GM15510 (cell line): Measurements from ENCODE around the gene MTR.

Experiments
- POLR2A ChIP-seq: IDR thresholded peaks from 3 replicates; pipeline ENCODE4 v1.6.1; 2011; ENCODE audit warnings: borderline replicate concordance; ENCODE audit not compliant: insufficient read length; ENCODE audit errors: extremely low read depth

MTR gene

DNA sequence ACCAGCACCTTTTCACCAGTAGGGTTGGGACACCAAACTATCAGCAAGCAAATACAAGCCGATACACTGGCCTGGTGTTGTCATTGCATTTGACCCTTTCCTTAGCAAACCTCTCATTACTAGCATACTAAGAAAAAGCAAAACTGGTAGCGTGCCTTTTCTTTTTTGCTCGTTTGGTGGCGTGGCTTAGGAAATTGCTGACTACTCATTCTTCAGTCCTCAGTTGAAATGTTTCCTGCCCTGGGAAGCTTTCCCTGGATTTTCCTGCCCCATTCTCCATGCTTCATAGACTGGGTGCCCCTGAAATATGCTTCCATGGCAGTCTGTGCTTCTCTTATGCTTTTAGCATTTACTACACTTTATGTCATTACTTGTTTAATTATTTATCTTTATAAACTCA is 42.0 kb downstream of the MTR start:
- no peak for TF ChIP-seq POLR2A

DNA sequence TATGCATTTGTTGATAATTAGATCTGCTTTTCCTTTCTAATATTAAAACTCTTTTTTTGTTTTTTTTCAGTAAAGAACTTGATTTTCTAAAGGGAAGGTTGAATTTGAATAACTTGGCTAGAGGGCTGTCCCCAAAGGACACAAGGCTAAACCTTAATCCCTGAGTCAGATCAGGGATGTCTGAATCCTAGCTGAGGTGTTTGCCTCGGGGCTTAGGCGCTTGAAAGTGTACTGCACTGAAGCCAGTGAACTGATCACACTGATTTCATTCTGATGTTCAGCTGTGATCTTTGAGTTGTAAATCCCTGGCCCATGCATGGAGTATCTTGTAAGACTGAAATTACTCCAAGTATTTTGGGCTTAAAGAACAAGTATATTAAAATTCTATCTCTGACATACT is 42.8 kb downstream of the MTR start:
- no peak for TF ChIP-seq POLR2A

DNA sequence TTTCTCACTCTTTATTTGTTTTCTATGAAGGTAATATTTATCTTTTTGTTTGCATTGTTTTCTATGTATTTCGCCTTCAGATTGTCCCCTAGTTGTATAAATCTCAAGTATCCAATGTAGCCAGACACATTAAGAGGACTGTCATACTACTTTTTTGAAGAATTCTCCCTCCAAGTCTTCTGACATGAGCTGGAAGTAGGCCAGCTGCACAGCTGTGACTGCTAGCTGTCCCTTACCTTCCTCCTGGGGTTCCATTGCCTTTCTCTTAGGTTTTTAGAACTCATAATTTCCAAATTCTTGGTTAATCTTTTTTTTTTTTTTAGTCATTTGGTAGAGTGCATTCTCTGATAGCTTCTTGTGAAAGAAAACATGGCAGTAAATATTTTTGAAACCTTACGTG is 46.2 kb downstream of the MTR start:
- TF ChIP-seq POLR2A = no peak

DNA sequence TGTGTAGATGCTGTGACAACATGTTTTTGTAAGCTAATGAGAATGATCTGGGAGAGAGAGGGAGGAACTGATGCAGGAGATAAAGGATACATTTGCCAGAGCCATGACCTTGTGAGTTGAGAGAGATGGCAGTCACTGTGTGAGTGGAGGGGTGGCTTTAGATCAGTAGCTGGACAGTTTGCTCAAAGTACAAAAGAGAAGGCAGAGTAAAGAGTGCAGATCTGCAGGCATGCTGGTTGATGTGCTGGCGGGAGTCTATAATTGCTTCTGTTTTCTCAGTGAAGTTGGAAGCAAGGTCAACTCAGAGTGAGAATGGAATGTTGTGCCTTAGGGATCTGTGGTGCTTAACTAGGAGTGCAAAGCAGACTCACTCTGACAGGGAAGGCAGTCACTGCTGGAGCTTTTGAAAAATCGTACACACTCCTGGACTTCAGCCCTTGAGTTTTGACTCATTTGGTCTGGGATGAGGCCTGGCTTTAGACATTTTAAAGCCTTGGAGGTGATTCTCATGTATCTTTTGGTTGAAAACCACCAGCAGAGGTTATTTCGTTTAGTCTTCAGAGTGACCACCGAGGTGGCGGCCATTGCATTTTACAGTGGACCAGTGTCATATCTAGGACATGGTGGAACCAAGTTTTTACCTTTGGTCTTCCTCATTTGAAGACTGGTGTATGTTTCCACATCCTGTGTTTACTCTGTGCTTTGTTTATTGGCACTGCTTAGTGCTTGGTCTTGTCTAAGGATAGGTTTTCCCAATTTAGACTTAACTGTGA is 49.6 kb downstream of the MTR start:
- TF ChIP-seq POLR2A = no peak

DNA sequence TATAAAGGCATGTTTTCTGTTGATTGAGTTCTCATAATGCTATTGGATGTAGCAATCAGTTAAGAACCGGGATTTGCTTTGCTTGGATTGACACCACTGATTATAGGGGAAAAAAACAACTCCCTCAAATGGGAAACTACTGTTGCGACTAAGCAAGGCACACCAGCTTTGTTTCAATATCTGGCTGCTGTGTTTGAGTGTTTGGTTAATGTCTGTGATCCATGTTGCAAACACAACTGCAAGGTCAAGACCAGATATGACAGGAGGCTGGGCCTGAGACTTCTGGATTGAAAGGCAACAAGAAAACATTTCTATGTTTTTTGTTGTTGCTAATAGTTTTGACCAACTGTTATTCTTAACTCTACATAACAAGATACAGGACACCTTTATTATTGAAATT is 50.7 kb downstream of the MTR start:
- TF ChIP-seq POLR2A = no peak

DNA sequence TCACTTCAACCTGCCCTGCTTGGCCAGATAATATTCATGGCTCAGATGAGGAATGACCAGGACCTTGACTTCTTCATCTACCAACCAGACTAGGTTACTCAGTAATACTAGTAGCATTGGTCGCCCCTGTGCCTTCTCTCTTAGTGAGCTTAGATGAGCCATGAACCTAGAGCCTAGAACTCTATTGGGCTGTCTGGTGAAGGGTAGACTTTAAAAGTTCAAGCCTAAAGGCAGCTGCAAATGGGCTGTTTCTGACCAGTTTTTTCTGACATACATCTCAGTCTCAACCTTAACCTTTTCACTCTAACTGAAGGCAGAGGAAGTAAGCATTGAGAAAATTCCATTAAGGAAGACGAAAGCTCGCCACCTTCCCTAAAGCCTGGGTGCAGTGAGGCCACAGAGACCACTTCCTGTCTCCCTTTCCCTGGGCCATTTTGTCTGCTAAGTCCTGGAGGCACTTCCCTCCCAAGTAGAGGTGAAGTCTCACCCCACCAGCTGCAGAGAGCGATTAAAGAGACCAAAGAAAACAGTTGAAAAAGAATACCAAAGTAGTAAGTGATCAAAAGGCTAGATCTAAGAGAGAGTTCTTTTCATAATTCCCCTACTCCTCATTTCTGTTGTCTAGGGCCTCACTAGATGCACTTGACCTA is 53.3 kb downstream of the MTR start:
- no peak for TF ChIP-seq POLR2A

DNA sequence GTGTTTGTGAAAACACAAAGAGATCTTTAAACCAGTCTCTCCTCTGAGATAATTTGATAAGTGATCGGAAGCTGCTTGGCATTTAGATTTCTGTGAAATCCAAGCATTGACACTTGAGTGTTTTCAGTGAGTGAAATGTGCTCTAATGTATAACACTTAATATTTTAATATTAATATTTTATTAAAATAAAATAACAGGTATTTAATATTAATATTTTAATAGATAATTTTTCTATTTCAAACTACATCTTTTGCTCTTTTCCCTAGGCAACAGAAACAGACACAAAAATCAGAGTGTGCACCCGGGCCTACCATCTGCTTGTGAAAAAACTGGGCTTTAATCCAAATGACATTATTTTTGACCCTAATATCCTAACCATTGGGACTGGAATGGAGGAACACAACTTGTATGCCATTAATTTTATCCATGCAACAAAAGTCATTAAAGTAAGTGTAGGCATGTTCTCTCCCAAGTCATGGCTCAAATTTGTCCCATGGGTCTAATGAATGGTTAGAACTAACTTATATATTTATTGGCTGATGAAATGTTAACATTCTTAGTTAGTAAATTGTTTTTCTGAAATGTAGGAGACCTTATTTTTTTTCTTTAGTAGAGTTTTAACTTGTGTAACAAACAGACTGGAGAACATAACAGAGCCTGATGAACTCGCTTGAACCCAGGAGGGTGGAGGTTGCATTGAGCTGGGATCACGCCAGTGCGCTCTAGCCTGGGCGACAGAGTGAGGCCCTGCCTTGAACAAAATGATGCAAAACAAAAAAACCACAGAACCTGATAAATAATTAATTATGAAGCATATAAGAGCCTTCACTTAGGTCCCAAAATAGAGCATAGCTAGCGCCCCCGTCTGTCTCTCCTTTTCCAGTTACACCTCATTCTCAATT is 55.2 kb downstream of the MTR start:
- no peak for TF ChIP-seq POLR2A

DNA sequence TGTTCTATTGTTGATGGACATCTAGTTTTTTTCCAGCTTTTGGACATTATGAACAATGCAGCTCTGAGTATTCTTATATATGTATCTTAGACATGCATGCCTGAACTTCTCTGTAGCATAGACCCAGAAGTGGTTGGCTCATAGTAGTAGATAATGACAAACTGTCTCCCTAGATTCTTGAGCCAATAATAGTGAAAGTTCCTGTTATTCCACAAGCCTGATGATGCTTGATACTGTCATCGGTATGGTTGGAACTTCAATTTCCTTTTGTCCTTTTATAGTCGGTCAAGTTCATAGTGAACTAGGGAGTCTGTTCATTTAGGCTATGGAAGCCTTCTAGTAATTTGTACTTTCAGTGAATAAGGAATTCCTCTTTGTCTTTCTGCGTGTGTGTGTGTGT is 56.8 kb downstream of the MTR start:
- no peak for TF ChIP-seq POLR2A

DNA sequence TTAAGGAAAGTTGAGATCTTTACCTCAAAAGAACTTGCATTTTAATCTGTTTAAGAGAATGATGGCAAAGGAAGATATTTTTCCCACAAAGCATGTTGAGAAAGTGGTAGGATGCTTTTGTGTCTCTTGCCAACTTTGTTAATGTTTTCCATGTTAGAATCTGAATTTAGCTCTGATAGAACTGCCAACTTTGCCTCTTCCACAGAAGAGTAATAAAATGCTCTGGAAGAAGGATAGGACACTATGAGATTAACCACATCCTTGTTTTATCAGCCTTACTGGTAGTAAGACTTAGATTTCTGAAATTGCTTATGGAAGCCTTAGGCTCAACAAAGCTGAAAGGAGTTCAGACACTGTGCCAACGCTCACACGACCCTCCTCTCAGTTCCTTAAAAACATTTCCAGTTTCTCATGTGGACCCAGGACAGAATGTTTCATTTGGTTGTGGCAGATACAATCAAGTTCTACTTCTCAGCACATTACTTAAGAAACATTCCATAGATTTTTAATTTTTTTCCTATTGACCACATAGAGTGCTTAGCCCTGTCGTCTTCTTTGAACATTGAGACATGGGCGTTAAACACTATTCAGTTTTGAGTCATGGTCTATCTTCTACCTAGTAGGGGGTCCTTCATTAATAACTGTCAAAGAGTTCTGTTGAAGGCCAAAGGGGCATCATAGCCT is 59.0 kb downstream of the MTR start:
- no peak for TF ChIP-seq POLR2A

DNA sequence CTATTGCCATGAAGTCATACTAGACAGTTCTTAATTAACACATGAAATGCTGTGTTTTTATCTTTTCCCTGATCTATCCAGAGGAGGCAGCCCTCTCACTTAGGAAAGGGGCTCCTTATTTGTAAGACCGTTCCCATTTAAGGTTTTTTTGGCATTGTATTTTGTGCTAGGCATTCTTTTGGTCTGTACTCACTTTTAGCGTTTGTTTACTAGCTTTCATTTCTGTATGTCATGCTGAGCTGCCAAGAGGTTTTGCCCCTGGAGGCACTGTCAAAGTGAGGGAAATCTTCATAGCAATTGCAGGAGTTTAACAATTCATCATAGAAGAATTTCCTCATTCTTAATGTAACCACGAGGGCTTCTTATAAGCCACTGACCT is 59.5 kb downstream of the MTR start:
- TF ChIP-seq POLR2A = no peak

DNA sequence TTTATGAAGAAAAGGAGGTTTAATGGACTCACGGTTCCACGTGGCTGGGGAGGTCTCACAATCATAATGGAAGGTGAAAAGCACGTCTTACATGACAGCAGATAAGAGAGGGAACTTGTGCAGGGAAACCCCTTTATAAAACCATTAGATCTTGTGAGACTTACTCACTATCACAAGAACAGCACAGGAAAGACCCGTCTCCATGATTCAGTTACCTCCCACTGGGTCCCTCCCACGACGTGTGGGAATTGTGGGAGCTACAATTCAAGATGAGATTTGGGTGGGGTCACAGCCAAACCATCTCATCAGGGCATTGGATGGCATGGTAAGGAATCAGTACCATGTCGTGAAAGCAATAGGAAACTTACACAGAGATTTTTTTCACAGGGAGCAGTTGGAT is 63.1 kb downstream of the MTR start:
- TF ChIP-seq POLR2A = no peak

DNA sequence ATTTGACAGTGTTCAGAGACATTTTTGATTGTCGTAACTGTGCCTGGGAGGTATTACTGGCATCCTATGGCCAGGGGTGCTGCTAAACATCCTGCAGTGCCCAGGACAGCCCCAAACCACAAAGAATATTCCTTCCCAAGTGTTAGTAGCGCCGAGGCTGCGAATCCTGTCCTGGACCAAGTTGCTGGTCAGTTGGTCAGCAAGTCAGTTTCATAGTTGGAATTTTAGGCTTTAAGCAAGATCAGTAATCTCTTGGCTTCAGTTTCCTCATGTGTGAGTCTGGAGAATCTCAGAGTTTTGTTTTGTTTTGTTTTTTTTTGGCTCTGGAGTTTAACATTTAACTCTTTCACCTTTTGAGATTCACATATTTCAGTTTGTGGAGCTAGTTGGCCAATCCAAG is 65.0 kb downstream of the MTR start:
- TF ChIP-seq POLR2A = no peak

DNA sequence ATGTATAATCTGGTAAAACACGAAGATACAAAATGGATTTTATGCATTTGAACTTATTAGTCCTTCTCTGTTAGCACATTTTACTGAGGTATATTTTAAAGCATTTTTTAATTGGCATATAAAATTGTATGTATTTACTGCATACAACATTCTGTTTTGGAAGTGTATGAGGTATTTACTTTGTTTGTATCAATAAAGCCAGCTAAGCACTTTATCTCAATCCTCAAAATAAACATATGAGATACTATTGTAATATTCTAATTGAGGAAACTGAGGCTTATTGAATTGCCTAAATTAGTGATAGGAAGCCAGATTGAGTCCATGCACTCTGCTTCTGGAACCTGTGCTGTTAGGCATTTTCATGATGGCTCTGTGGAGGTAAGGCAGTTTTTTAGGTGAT is 65.6 kb downstream of the MTR start:
- no peak for TF ChIP-seq POLR2A

DNA sequence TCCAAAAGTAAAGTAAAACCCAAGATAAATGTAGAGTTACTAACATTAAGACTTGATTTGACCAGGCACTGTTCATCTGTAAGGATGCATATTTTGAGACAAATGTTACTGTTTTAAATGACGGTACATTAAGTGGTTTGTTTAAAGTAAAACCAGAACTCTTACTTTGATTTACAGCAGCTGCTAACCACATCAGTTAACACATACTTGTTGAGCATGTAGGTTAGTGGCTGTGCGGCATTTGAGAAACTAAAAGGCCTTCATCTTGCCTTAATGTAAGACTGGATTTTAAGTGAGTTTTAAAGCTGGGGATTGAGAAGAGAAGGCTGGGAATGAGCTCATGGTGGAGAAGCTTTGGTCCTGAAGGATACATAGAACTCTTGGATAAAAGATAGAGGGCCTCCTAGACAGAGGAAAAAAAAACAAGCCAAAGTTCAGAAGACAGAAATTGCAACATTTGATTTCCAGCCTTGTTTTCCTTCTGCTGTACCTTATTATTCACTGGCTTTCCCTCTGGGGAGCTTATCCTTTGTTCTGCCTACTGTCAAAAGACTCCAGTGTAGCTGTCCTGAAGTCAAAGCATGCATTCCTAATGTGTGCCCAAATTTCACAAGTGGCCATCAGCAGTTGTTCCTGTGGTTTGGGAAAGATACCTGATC is 66.6 kb downstream of the MTR start:
- TF ChIP-seq POLR2A = no peak
